ENCODE data around the gene MAP7D1.
A peak's percentile ranks its signal among the peaks of the same experiment; 100 is the strongest.
"Not testable (repeated sequence)": the region's sequence is repeated elsewhere in the genome, so short reads cannot be mapped to it uniquely, and the experiment has no call there.

MAP7D1 gene

DNA sequence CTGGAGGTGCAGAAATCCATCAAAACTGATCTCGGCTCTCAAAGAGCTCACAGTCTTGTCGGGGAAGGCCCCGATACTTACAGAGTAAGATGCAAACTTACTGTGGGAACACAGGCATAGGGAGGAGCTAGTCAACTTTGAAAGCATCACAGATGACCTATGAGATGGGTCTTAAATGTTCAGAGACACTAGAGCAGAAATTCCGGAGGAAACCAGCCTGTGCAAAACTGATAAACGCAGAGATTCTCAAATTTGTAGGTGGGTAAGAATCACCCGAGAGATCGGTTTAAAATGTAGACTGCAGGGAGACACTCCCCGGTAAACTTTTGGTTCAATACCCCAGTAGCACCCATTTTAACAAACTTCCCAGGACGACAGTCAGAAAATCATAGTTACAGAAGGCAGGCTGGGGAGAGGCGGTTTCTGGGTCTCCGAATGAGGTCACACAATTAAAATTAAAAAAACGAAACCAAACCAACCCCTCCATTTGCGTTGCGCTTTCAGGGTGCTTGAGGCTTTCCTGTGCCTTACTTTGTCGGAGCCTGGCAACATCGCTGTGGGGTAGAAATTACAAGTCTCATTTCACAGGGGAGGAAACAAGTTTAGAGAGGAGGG, 67.5 kb downstream of the MAP7D1 start:
- DNase-seq (ENCODE audit: low read depth) = peak; percentile 48
- H3K4me3 ChIP-seq (ENCODE audit: low read depth, low read length) = peak overlapping the region; percentile 53

GRCh38 chr1:36223996-36224536, 68.1 kb downstream of the MAP7D1 start, which contains the start of gene THRAP3:
TSS of gene THRAP3 (plus strand) at chr1:36224443. CDS start at chr1:36282564, 58,121 bp downstream.
- peak within 1 kb of the TSS; percentile 93 for H3K4me3 ChIP-seq (ENCODE audit: low read depth, low read length)
- peak; percentile 98 for DNase-seq (ENCODE audit: low read depth)

- peak overlapping the region; percentile 93 for H3K4me3 ChIP-seq (ENCODE audit: low read depth, low read length)
- DNase-seq (ENCODE audit: low read depth) = no peak
Measured at GRCh38 chr1:36224537-36225282, 68.8 kb downstream of the MAP7D1 start.

DNA sequence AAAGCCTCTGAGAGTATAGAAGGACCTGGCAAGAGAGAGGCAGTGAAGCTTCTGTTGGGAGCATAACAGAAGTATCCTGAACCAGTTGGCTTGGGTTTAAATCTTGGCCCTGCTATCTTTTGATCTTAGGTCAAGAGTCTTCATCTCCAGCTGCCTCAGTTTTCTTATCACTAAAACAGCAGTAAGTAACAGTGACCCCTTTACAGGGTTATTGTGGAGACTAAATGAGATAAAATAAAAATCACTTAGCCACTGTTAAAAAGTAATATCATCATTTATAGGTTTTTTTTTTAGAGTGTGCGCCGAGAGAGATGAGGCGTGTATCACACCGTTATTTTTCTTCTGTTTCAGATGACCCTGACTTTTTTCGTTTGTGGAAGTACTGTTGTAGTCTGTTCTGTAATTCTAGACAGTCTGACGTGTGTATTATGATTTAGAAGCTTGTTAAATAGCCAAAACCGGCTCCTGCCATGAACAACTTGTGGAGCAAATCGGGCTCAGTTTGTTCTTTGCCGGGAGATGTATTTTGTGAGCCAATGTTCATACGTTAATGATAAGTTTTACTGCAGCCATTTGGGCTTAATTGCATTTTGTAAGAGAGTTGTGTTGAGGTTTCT, 69.4 kb downstream of the MAP7D1 start:
- H3K4me3 ChIP-seq (ENCODE audit: low read depth, low read length) = peak overlapping the region; percentile 93
- DNase-seq (ENCODE audit: low read depth) = no peak

GRCh38 chr1:36230279-36230678, 74.3 kb downstream of the MAP7D1 start:
- H3K4me3 ChIP-seq (ENCODE audit: low read depth, low read length); DNase-seq (ENCODE audit: low read depth): not testable (repeated sequence)

Data from skeletal muscle cell (primary cell).